HEK293T (cell line): ENCODE results near the gene SIRPG.

Source experiments
- CTCF ChIA-PET: fragments of 350-600 bp; formaldehyde crosslinking; extraction: SDS; loops from one replicate; lab custom pipeline; 2021; ENCODE audit warnings: antibody characterized with exemption, inconsistent platforms; lab: Yijun Ruan, JAX
- POLR2A ChIA-PET: fragments of 350-600 bp; formaldehyde crosslinking; extraction: SDS; loops from one replicate; lab custom pipeline; 2020; ENCODE audit warnings: antibody characterized with exemption, inconsistent platforms; lab: Yijun Ruan, JAX
- DNase-seq: peaks from one replicate; pipeline ENCODE4 v3.0.0; 2012; ENCODE audit warnings: mixed read lengths; ENCODE audit errors: extremely low spot score
- ARNT ChIP-seq: fragments of 450-650 bp; IDR thresholded peaks from 2 replicates; pipeline ENCODE4 v1.6.1; 2017; ENCODE audit warnings: mild to moderate bottlenecking
- BHLHE40 ChIP-seq: fragments of 450-650 bp; IDR thresholded peaks from 2 replicates; pipeline ENCODE4 v1.6.1; 2016; ENCODE audit warnings: mild to moderate bottlenecking, moderate library complexity, borderline replicate concordance
- CTBP1 ChIP-seq: fragments of 450-650 bp; IDR thresholded peaks from 2 replicates; pipeline ENCODE4 v1.6.1; 2016; ENCODE audit warnings: borderline replicate concordance
- ELF4 ChIP-seq: fragments of 450-650 bp; IDR thresholded peaks from 2 replicates; pipeline ENCODE4 v1.6.1; 2017; ENCODE audit warnings: antibody characterized with exemption
- FOXA1 ChIP-seq: fragments of 450-650 bp; IDR thresholded peaks from 2 replicates; pipeline ENCODE4 v1.6.1; 2016; ENCODE audit warnings: mild to moderate bottlenecking
- FOXK2 ChIP-seq: fragments of 450-650 bp; IDR thresholded peaks from 2 replicates; pipeline ENCODE4 v1.6.1; 2016; ENCODE audit warnings: mild to moderate bottlenecking
- FOXM1 ChIP-seq: fragments of 450-650 bp; IDR thresholded peaks from 2 replicates; pipeline ENCODE4 v1.6.1; 2017; ENCODE audit warnings: mild to moderate bottlenecking, borderline replicate concordance
- HDGF ChIP-seq: fragments of 450-650 bp; IDR thresholded peaks from 2 replicates; pipeline ENCODE4 v1.6.1; 2017; ENCODE audit warnings: antibody characterized with exemption, borderline replicate concordance
- L3MBTL2 ChIP-seq: fragments of 450-650 bp; conservative IDR thresholded peaks from 2 replicates; pipeline ENCODE4 v1.6.1; 2016; ENCODE audit warnings: mild to moderate bottlenecking
- LEF1 ChIP-seq: fragments of 450-650 bp; IDR thresholded peaks from 2 replicates; pipeline ENCODE4 v1.6.1; 2017; ENCODE audit warnings: mild to moderate bottlenecking, borderline replicate concordance
- NFRKB ChIP-seq: fragments of 450-650 bp; IDR thresholded peaks from 2 replicates; pipeline ENCODE4 v1.6.1; 2016; ENCODE audit warnings: mild to moderate bottlenecking, moderate library complexity
- SP1 ChIP-seq: fragments of 450-650 bp; IDR thresholded peaks from 2 replicates; pipeline ENCODE4 v1.6.1; 2017
- SUZ12 ChIP-seq: fragments of 450-650 bp; IDR thresholded peaks from 2 replicates; pipeline ENCODE4 v1.6.1; 2016; ENCODE audit warnings: mild to moderate bottlenecking
- TARDBP ChIP-seq: fragments of 450-650 bp; IDR thresholded peaks from 2 replicates; pipeline ENCODE4 v1.6.1; 2016
- ZNF384 ChIP-seq: fragments of 450-650 bp; IDR thresholded peaks from 2 replicates; pipeline ENCODE4 v1.6.1; 2016
- TF ChIP-seq, protein P1 (sequence below): fragments of 450-650 bp; IDR thresholded peaks from 2 replicates; pipeline ENCODE4 v1.6.1; 2016

Gene SIRPG

DNA sequence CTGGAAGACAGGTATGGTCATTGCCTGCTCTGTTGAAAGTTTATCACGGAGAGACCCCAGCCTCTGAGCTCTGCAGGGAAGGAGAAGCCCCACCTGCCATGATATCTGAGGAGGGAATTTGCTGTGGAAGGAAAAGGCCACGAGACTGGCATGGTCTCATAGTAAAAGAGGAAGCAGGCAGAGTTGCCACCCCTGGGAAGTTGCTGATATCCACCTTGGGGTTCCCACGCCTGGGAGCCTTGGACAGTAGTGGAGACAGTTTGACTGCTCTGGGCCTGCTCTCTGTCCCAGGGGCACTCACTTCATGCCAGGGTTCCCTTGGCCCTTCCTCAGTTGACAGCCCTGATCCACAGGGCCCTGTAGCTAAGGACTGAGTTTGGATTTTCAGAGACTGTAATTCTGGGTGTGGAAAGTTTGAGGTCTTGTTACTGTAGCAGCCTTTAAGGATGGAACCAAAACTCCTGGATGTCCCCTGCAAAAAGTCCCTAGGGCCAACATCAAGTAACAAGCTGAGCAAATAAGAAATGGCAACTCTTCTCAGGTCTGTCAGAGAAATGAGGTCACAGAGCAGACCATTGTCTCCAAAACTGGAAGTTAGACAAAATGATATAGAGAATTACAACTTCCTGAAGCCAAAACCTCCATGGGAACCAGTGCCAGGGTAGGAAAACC is 30.9 kb downstream of the SIRPG start:
- ChIA-PET POLR2A (no interaction called here), CTCF (no interaction called here)
- no peak for TF ChIP-seq HDGF
- no peak for TF ChIP-seq SP1
- no peak for TF ChIP-seq CTBP1
- TF ChIP-seq ELF4 = no peak
- TF ChIP-seq, protein P1, sequence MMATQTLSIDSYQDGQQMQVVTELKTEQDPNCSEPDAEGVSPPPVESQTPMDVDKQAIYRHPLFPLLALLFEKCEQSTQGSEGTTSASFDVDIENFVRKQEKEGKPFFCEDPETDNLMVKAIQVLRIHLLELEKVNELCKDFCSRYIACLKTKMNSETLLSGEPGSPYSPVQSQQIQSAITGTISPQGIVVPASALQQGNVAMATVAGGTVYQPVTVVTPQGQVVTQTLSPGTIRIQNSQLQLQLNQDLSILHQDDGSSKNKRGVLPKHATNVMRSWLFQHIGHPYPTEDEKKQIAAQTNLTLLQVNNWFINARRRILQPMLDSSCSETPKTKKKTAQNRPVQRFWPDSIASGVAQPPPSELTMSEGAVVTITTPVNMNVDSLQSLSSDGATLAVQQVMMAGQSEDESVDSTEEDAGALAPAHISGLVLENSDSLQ = no peak
- TF ChIP-seq ARNT = no peak
- TF ChIP-seq BHLHE40 = no peak
- TF ChIP-seq FOXA1 = no peak
- TF ChIP-seq ZNF384 = no peak
- no peak for TF ChIP-seq SUZ12
- no peak for TF ChIP-seq LEF1
- no peak for TF ChIP-seq L3MBTL2
- TF ChIP-seq FOXM1 = no peak
- TF ChIP-seq FOXK2 = no peak
- DNase-seq = no peak

DNA sequence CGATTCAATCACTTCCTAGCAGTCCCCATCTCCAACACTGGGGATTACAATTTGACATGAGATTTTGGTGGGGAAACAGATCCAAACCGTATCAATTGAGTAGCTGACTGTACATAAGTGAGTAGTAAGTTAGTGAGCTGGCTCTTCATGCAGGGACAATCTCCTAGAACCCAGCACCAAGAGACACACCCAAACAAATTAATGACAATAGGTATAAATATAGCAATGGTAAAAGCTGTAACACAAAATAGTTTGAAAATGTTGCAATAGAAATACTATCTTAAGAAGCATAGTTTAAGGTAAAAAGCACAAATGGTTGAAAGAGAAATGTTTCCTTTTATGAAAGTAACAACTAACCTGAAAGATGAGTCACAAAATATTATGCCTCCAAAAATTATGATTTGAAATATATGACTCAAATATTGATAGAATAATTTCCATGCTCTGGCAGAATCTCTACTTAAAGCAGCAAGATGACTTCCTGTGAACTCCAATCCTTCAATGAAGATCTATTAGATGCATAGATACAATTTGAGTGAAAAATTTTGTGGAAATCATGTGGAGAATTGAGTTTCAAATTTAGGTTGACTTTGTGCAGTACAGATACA is 32.4 kb downstream of the SIRPG start:
- CTCF ChIA-PET = interaction anchor here (0.6 kb wide), 1 partner anchor 121 kb away, joined by 3 read pairs; no protein-coding TSS in a partner anchor
- TF ChIP-seq SP1 (no peak), ZNF384 (no peak), SUZ12 (no peak), ELF4 (no peak), FOXA1 (no peak), FOXK2 (no peak), FOXM1 (no peak)
- POLR2A ChIA-PET = no interaction called here
- DNase-seq = no peak

DNA sequence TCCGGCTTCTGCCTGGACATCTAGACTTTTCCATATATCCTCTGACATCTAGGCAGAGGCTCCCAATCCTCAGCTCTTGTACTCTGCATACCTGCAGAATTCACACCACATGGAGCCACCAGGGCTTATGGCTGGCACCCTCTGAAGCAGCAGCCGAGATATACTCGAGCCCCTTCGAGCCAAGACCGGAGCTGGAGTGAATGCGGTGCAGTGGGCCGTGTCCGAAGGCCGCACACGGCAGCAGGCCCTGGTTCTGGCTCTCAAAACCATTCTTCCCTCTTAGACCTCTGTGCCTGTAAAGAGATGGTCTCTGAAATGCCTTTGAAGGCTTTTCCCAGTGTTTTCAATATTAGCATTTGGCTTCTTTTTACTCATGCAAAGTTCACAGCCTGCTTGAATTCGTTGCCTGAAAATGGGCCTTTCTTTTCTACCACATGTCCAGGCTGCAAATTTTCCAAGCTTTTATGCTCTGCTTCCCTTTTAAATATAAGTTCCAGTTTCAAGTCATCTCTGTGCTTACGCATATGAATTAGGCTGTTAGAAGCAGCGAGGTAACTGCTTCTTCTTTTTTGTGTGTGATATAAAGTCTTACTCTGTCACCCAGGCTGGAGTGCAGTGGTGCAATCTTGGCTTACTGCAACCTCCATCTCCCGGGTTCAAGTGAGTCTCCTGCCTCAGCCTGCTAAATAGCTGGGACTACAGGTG is 33.9 kb downstream of the SIRPG start:
- DNase-seq = no peak
- ChIA-PET CTCF (interaction anchor here (0.6 kb wide), 1 partner anchor 582 kb away, joined by 3 read pairs; no protein-coding TSS in a partner anchor), POLR2A (no interaction called here)
- TF ChIP-seq SUZ12 (no peak), NFRKB (no peak), ARNT (no peak), ELF4 (no peak), FOXA1 (no peak), ZNF384 (no peak), LEF1 (no peak), SP1 (no peak), FOXK2 (no peak), CTBP1 (no peak), TARDBP (no peak), L3MBTL2 (no peak), BHLHE40 (no peak), FOXM1 (no peak), HDGF (no peak)
- TF ChIP-seq, protein P1 = no peak

DNA sequence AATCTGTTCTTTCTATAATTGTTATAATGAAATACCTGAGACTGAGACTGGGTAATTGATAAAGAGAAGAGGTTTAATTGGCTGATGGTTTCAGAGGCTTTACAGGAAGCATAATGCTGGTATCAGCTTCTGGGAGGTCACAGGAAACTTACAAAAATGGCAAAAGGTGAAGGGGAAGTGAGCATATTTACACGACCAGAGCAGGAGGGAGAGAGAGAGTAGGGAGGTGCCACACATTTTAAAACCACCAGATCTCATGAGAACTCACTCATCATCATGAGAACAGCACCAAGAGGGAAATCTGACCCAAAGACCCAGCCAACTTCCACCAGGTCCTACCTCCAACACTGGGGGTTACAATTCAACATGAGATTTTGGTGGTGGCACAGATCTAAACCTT is 35.1 kb downstream of the SIRPG start:
- ChIA-PET CTCF (no interaction called here), POLR2A (no interaction called here)
- TF ChIP-seq FOXA1 (no peak), NFRKB (no peak), BHLHE40 (no peak), HDGF (no peak), FOXK2 (no peak), L3MBTL2 (no peak), LEF1 (no peak), ELF4 (no peak)
- TF ChIP-seq, protein P1 = no peak
- DNase-seq = no peak

DNA sequence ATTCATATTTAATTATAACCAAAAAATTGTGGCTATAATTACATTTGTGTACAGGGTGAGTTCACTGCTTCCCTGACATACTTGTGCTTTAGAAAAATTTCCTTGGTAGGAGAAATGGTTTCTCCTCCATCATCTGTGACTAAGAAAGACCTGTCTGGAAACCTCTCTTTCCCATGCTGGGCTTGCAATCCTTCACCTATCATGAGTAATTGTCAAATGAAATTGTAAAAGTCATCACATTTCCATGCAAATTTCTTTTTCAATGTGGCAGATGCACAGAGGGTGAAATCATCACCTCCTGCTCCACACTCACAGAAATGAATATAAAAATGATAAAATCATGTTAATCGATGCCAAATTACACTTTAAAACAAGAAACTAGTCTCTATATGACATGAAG is 36.3 kb downstream of the SIRPG start:
- TF ChIP-seq LEF1 = no peak
- no peak for TF ChIP-seq FOXA1
- TF ChIP-seq NFRKB = no peak
- TF ChIP-seq TARDBP = no peak
- no peak for TF ChIP-seq ZNF384
- no peak for TF ChIP-seq SUZ12
- no peak for TF ChIP-seq L3MBTL2
- TF ChIP-seq CTBP1 = no peak
- TF ChIP-seq HDGF = no peak
- TF ChIP-seq SP1 = no peak
- no peak for TF ChIP-seq ELF4
- CTCF ChIA-PET = no interaction called here
- no peak for DNase-seq
- POLR2A ChIA-PET = no interaction called here

DNA sequence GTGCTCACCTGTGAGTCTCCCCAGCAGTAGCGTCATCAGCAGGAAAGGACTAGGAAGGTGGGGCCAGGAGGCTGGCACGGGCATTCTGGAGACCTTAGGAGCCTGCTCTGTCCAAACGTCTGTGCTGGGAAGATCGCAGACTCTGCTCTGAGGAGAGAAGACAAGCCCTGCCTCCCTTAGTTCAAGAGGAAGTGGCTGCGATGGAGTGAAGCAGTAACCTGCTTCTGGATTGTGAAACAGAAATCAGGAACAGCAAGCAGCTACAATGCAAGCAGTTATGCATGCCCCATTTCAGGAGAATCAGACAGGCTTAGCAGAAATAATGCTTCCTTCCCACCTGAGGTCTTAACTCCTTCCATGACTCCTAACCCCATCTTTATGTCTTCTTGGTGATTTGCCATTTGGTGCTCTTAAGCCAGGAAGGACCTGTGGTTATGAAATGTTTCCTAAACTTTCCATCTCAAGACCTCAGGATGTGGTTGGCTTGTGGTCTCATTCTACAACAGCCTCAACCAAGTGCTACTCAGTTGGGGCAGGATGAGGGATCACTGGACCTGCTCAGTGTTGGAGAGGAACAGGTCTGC is 37.6 kb downstream of the SIRPG start, which contains the start of gene SIRPB1:
TSS of gene SIRPB1 (minus strand) at position 149 of the 584 bp plus-strand sequence. CDS start at position 84, 65 bp downstream.
- CTCF ChIA-PET = no interaction called here
- no peak for TF ChIP-seq TARDBP
- no peak for TF ChIP-seq HDGF
- no peak for TF ChIP-seq FOXK2
- TF ChIP-seq ELF4 = no peak
- TF ChIP-seq SP1 = no peak
- TF ChIP-seq NFRKB = no peak
- no peak for TF ChIP-seq BHLHE40
- DNase-seq = no peak
- POLR2A ChIA-PET = no interaction called here
